ENCODE results near the gene NKX1-1. TPM values are rescaled to one million over a fixed set of nuclear protein-coding genes. Genes with fewer than 3 reads are reported as not detected.
"Not testable (repeated sequence)": the region's sequence is repeated elsewhere in the genome, so short reads cannot be mapped to it uniquely, and the experiment has no call there.

The NKX1-1 gene
- total and polyA plus RNA-seq, 2 donors: not detected

DNA sequence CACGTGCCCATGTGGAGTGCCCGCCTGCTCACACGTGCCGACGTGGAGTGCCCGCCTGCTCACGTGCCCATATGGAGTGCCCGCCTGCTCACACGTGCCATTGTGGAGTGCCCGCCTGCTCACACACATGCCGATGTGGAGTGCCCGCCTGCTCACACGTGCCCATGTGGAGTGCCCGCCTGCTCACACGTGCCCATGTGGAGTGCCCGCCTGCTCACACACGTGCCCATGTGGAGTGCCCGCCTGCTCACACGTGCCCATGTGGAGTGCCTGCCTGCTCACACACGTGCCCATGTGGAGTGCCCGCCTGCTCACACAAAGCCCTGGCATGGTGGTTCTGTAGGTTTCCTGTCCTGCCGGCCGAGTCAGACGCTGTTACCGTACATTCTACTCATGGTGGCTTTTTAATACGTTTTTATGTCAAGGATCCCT is 10.8 kb downstream of the NKX1-1 start:
- H3K27ac ChIP-seq (ENCODE audit: low read depth); H3K4me3 ChIP-seq (ENCODE audit: low read depth, low read length); DNase-seq (ENCODE audit: extremely low spot score); H3K4me1 ChIP-seq (ENCODE audit: insufficient read depth); H3K36me3 ChIP-seq (ENCODE audit: insufficient read depth): not testable (repeated sequence)
- 98% methylated on average over 26 of the region's 26 CpGs for WGBS

DNA sequence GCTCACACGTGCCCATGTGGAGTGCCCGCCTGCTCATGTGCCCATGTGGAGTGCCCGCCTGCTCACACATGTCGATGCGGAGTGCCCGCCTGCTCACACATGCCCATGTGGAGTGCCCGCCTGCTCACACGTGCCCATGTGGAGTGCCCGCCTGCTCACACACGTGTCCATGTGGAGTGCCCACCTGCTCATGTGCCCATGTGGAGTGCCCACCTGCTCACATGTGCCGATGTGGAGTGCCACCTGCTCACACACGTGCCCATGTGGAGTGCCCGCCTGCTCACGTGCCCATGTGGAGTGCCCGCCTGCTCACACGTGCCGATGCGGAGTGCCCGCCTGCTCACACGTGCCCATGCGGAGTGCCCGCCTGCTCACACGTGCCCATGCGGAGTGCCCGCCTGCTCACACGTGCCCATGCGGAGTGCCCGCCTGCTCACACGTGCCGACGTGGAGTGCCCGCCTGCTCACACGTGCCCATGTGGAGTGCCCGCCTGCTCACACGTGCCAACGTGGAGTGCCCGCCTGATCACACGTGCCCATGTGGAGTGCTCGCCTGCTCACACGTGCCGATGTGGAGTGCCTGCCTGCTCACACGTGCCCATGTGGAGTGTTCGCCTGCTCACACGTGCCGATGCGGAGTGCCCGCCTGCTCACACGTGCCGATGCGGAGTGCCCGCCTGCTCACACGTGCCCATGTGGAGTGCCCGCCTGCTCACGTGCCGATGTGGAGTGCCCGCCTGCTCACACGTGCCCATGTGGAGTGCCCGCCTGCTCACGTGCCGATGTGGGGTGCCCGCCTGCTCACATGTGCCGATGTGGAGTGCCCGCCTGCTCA is 11.5 kb downstream of the NKX1-1 start:
- not testable (repeated sequence) for H3K4me3 ChIP-seq (ENCODE audit: low read depth, low read length); DNase-seq (ENCODE audit: extremely low spot score); H3K4me1 ChIP-seq (ENCODE audit: insufficient read depth); H3K36me3 ChIP-seq (ENCODE audit: insufficient read depth); H3K27ac ChIP-seq (ENCODE audit: low read depth)
- 94% methylated on average over 47 of the region's 63 CpGs for WGBS

DNA sequence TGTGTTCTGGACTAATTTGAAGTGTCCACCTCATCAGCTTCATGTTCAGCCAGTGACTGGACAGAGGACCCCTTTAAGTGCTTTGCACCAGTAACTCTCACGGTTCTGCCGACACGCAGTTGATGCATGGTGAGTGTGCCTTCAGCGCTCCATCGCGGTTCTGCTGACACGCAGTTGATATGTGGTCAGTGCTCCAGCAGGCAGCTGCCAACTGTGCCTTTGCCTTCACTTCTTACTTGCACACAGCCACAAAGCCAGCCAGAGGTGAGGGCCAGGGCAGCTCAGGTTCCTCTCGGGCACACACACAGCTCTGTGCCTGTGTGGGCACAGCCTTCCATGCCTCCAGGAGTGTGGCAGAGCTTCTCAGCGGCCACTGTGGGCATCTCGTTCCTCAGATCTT is 12.4 kb downstream of the NKX1-1 start:
- peaks cover 1% of the 10 kb centered on the region for H3K4me1 ChIP-seq (ENCODE audit: insufficient read depth)
- no peak for DNase-seq (ENCODE audit: extremely low spot score)
- H3K4me3 ChIP-seq (ENCODE audit: low read depth, low read length): no peak overlapping the region
- H3K36me3 ChIP-seq (ENCODE audit: insufficient read depth): no peaks in the 10 kb centered on the region
- no peak overlapping the region for H3K27ac ChIP-seq (ENCODE audit: low read depth)
- WGBS: 97% methylated on average over 10 of the region's 10 CpGs

DNA sequence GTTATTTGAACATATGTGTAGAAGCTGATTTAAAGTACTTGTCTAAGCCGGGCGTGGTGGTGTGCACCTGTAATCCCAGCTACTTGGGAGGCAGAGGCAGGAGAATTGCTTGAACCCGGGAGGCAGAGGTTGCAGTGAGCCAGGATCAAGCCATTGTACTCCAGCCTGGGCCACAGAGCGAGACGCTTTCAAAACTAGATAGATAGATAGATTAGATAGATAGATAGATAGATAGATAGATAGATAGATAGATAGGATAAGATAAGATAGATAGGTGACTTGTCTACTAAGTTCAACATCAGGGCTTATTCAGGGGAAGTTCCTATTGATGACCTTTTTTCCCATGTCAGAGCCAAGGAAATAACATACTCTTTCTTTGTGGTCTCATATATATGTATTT is 12.9 kb downstream of the NKX1-1 start:
- H3K36me3 ChIP-seq (ENCODE audit: insufficient read depth); H3K4me3 ChIP-seq (ENCODE audit: low read depth, low read length); DNase-seq (ENCODE audit: extremely low spot score); H3K4me1 ChIP-seq (ENCODE audit: insufficient read depth); H3K27ac ChIP-seq (ENCODE audit: low read depth): not testable (repeated sequence)
- WGBS: 97% methylated on average over 5 of the region's 5 CpGs

- no peak for DNase-seq (ENCODE audit: extremely low spot score)
- Histone ChIP-seq H3K27ac (ENCODE audit: low read depth) (no peak overlapping the region), H3K4me1 (ENCODE audit: insufficient read depth) (peaks cover 1% of the 10 kb centered on the region), H3K4me3 (ENCODE audit: low read depth, low read length) (no peak overlapping the region), H3K36me3 (ENCODE audit: insufficient read depth) (peaks cover 3% of the 10 kb centered on the region)
- WGBS: 95% methylated on average over 44 of the region's 44 CpGs
Measured at GRCh38 chr4:1385373-1386340, 20.6 kb downstream of the NKX1-1 start.

DNA sequence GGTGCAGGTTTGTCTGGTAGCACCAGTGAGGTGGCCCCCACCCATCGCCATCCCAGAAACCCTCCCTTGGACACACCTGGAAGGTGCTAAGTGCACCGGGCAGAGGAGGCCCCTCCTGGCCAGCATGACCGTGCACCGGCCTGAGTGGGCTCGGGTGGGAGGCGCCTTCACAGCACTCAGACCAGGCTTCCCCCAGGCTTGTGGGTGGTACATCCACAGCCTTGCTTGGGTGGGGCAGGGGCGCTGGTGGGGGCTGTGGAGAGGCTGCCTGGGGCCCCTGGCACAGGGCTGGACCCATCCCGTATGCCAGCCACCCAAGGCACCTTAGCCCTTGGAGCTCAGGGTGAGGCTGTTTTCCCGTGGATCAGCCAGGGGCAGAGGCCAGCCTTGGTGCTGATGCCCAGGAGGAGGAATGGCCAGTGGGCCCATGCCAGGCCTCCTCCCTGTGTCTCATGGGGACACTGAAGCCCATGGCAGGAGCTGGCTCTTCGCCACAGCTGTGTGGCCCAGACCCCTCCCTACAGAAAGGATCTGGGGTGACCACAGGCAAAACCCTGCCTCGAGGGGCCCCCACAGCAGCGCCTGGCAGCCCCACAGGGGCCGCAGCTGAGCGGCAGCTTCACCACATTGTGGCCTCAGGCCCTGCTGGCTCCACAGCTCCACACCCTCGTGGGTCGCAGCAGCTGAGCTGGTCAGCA is 21.4 kb downstream of the NKX1-1 start:
- DNase-seq (ENCODE audit: extremely low spot score): no peak
- H3K4me3 ChIP-seq (ENCODE audit: low read depth, low read length): no peak overlapping the region
- no peaks in the 10 kb centered on the region for H3K4me1 ChIP-seq (ENCODE audit: insufficient read depth)
- no peak overlapping the region for H3K27ac ChIP-seq (ENCODE audit: low read depth)
- WGBS: 95% methylated on average over 16 of the region's 16 CpGs
- H3K36me3 ChIP-seq (ENCODE audit: insufficient read depth): peaks cover 3% of the 10 kb centered on the region

DNA sequence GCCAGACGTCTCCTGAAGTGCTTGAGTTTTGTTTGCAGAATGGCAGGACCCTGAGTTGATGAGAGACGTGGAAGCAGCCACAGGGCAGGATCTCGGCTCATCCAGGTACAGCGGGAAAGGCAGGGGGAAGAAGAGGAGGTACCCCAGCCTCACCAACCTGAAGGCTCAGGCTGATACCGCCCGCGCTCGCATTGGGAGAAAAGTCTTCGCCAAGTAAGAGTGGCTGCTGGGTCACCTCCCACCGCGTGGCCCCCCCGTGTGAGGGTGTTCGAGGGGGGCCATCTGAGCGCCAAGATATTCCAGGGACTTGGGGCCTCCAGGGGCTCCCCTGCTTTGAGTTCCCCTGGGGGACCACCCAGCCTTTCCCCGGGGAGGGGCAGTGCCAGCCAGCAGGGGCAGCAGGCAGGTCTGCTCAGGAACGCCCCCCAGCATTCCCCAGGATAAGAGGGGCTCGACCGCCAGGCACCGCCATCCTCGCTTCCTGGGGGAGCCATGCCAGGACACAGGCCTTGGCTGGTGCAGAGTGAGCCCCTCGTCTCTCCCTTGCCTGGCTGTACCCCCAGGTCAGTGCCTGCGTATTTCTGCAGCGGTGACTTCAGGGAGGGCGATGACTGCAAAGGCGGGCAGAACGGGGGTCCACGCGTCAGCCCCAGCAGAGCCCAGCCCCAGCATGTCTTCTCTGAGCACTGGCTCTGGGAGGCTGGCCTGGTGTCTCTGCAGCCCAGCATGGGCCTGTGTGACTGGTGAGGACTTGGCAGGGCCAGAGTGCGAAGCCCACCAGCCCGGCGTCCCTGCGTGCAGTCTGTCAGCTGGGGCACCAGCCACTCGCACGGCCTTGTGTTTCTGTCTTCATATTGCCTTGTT is 22.3 kb downstream of the NKX1-1 start:
- no peaks in the 10 kb centered on the region for H3K4me1 ChIP-seq (ENCODE audit: insufficient read depth)
- H3K4me3 ChIP-seq (ENCODE audit: low read depth, low read length): no peak overlapping the region
- 89% methylated on average over 34 of the region's 34 CpGs for WGBS
- H3K36me3 ChIP-seq (ENCODE audit: insufficient read depth): peaks cover 3% of the 10 kb centered on the region
- no peak for DNase-seq (ENCODE audit: extremely low spot score)
- H3K27ac ChIP-seq (ENCODE audit: low read depth): no peak overlapping the region

GRCh38 chr4:1382776-1383727 is 23.2 kb downstream of the NKX1-1 start:
- WGBS: 88% methylated on average over 27 of the region's 27 CpGs
- Histone ChIP-seq H3K4me1 (ENCODE audit: insufficient read depth) (no peaks in the 10 kb centered on the region), H3K36me3 (ENCODE audit: insufficient read depth) (peaks cover 3% of the 10 kb centered on the region), H3K27ac (ENCODE audit: low read depth) (no peak overlapping the region), H3K4me3 (ENCODE audit: low read depth, low read length) (no peak overlapping the region)
- DNase-seq (ENCODE audit: extremely low spot score): no peak

GRCh38 chr4:1381944-1382541 is 24.2 kb downstream of the NKX1-1 start:
- no peaks in the 10 kb centered on the region for H3K4me1 ChIP-seq (ENCODE audit: insufficient read depth)
- DNase-seq (ENCODE audit: extremely low spot score): no peak
- no peak overlapping the region for H3K4me3 ChIP-seq (ENCODE audit: low read depth, low read length)
- WGBS: 94% methylated on average over 24 of the region's 24 CpGs
- H3K27ac ChIP-seq (ENCODE audit: low read depth): no peak overlapping the region
- peaks cover 3% of the 10 kb centered on the region for H3K36me3 ChIP-seq (ENCODE audit: insufficient read depth)

DNA sequence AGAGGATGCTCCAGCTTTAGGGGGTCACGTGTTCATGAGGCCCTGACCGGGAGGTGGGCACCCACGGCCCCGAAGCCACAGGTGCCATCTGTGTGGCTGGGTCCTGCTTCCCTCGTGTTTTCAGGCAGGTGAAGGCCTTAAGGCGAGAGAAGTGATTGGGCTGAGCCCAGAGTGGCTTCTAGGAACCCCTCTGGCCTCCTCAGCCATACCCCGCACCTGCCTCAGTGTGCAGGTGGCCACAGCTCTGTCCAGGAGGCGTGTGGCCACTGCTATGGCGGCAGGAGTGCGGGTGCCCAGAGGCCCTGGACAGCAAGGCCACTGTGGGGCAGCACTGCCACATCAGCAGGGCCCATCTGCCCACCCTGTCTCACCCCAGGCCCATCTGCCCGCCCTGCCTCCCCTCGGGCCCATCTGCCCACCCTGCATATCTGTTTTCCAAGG is 25.0 kb downstream of the NKX1-1 start:
- whole genome bisulfite sequencing: 95% methylated on average over 12 of the region's 12 CpGs
- Histone ChIP-seq H3K36me3 (ENCODE audit: insufficient read depth) (no peaks in the 10 kb centered on the region), H3K27ac (ENCODE audit: low read depth) (no peak overlapping the region), H3K4me1 (ENCODE audit: insufficient read depth) (no peaks in the 10 kb centered on the region), H3K4me3 (ENCODE audit: low read depth, low read length) (no peak overlapping the region)
- DNase-seq (ENCODE audit: extremely low spot score): no peak

DNA sequence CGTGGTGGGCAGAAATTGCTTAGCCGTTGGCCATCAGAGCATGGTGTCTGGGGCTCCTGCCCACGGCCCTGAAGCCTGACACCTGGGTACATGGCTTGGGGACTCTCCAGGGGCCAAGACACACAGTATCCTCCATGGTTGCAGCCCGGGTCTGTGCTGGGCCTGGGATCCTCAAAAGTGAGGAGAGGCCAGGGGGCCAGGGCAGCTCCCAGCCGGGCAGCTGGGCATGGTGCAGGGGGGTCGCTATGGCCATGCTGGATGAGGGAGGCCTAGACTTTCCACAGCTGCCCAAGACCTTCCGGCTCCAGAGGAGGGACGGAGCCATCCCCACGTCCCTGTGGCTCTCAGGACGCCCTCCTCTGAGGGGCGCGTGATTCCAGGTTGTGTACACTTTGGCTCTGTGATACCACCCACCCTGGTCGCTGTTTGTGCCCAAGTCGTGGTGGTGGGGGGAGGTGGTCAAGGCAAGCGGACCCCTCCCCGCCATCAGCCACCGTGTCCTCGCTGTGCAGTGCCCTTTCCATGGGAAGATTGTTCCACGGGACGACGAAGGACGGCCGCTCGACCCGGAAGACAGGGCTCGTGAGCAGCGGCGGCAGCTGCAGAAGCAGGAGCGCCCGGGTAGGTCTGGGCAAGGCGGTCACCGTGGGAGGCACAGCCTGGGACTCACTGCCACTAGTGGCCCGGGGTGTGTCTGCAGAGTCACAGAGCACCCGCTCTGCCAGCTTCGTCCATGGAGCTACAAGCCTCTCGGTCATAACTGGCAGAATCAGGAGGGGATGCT is 25.7 kb downstream of the NKX1-1 start:
- 90% methylated on average over 36 of the region's 36 CpGs for WGBS
- Histone ChIP-seq H3K36me3 (ENCODE audit: insufficient read depth) (no peaks in the 10 kb centered on the region), H3K4me1 (ENCODE audit: insufficient read depth) (no peaks in the 10 kb centered on the region), H3K27ac (ENCODE audit: low read depth) (no peak overlapping the region), H3K4me3 (ENCODE audit: low read depth, low read length) (no peak overlapping the region)
- DNase-seq (ENCODE audit: extremely low spot score): no peak
